Keratinocyte (primary cell): ENCODE measurements around the gene DLG2. TPM values are rescaled to one million over a fixed set of nuclear protein-coding genes. Genes with fewer than 3 reads are reported as not detected.

Source experiments
- DNase-seq: peaks from one replicate; pipeline ENCODE4 v3.0.0-alpha.2; 2011; ENCODE audit warnings: low read depth, missing footprints, low spot score
- FAIRE-seq: peaks from 2 replicates; lab custom pipeline; 2011; peaks lifted over from hg19 to GRCh38; lab: Jason Lieb, UNC
- H2AFZ ChIP-seq: 2 replicates; pipeline ENCODE4 v1.6.0; 2012; ENCODE audit warnings: low read length, control low read depth, inconsistent platforms; ENCODE audit not compliant: control insufficient read depth
- H3K27ac ChIP-seq: 2 replicates; pipeline ENCODE4 v1.5.1; 2011; ENCODE audit warnings: low read length; ENCODE audit not compliant: control insufficient read depth, insufficient read depth
- H3K27me3 ChIP-seq: 3 replicates; pipeline ENCODE4 v1.6.0; 2011; ENCODE audit warnings: low read length; ENCODE audit not compliant: control insufficient read depth, insufficient read depth; ENCODE audit errors: extremely low read depth
- H3K36me3 ChIP-seq, 2 experiments: 2 replicates in 1 of 2; 3 replicates in 1 of 2; pipeline ENCODE4 v1.5.1; 2011; ENCODE audit warnings: low read length in 2 of 2, mild to moderate bottlenecking in 1 of 2; ENCODE audit not compliant: control insufficient read depth in 2 of 2, insufficient read depth in 2 of 2; ENCODE audit errors: extremely low read depth in 1 of 2
- H3K4me1 ChIP-seq: 3 replicates; pipeline ENCODE4 v1.5.1; 2011; ENCODE audit warnings: low read length; ENCODE audit not compliant: control insufficient read depth, insufficient read depth; ENCODE audit errors: extremely low read depth
- H3K4me2 ChIP-seq: 3 replicates; pipeline ENCODE4 v1.6.0; 2011; ENCODE audit warnings: low read depth, low read length; ENCODE audit not compliant: control insufficient read depth, insufficient read depth; ENCODE audit errors: extremely low read depth
- H3K4me3 ChIP-seq, 3 experiments: fragments of 200-600 bp in 1 of 3; sonication (generic) in 1 of 3; 2 replicates in 2 of 3; 3 replicates in 1 of 3; pipeline ENCODE4 v1.5.1; 2011 to 2016; ENCODE audit warnings: low read length in 3 of 3, mild to moderate bottlenecking in 3 of 3, control low read depth in 2 of 3, inconsistent platforms in 1 of 3, low read depth in 1 of 3, mixed read lengths in 1 of 3, mixed run types in 1 of 3, moderate library complexity in 1 of 3; ENCODE audit not compliant: control insufficient read depth in 2 of 3, insufficient read depth in 2 of 3; ENCODE audit errors: extremely low read depth in 1 of 3
- H3K79me2 ChIP-seq: 2 replicates; pipeline ENCODE4 v1.6.0; 2012; ENCODE audit warnings: low read length; ENCODE audit not compliant: control insufficient read depth, insufficient read depth
- H3K9ac ChIP-seq: 3 replicates; pipeline ENCODE4 v1.6.0; 2011; ENCODE audit warnings: low read length; ENCODE audit not compliant: control insufficient read depth, insufficient read depth; ENCODE audit errors: extremely low read depth
- H3K9me1 ChIP-seq: 3 replicates; pipeline ENCODE4 v1.6.0; 2011; ENCODE audit warnings: low read length; ENCODE audit not compliant: control insufficient read depth, insufficient read depth; ENCODE audit errors: extremely low read depth
- H3K9me3 ChIP-seq: 2 replicates; pipeline ENCODE4 v1.5.1; 2012; ENCODE audit warnings: low read depth, low read length; ENCODE audit not compliant: control insufficient read depth
- H4K20me1 ChIP-seq: 3 replicates; pipeline ENCODE4 v1.6.0; 2011; ENCODE audit warnings: low read length; ENCODE audit not compliant: control insufficient read depth, insufficient read depth; ENCODE audit errors: extremely low read depth
- EZH2 ChIP-seq: IDR thresholded peaks from one replicate; pipeline ENCODE4 v1.6.1; 2012; ENCODE audit warnings: inconsistent platforms, mild to moderate bottlenecking, low read length, moderate library complexity
- dilution Hi-C: fragments of 300-500 bp; cut with MboI; formaldehyde crosslinking; loops from one replicate; pipeline ENCODE4 v1.7.0; 2020; ENCODE audit warnings: low sequenced_read_pairs; ENCODE audit not compliant: extremely low pct_ligation_motif_present
- polyA plus RNA-seq, 5 experiments: library from polyadenylated mRNA; depleted of rRNA in 3 of 5; stranded (reverse) in 3 of 5; stranded (forward) in 1 of 5; unstranded in 1 of 5; fragments of >200 nt; gene quantifications; 1 replicate in 1 of 5; 2 replicates in 3 of 5; 3 replicates in 1 of 5; pipeline versions ENCODE4 v1.2.1 to v1.2.3, GENCODE V29; 2011 to 2012; ENCODE audit warnings: missing spikeins in 2 of 5, low read depth in 1 of 5, low replicate concordance in 1 of 5
- TF ChIP-seq, protein P1 (sequence below), 3 experiments: IDR thresholded peaks in 1 of 3; conservative IDR thresholded peaks in 1 of 3; optimal IDR thresholded peaks in 1 of 3; 2 replicates in 2 of 3; 3 replicates in 1 of 3; pipeline versions ENCODE3 to v1.5.1; 2011; ENCODE audit warnings: low read length in 3 of 3, mild to moderate bottlenecking in 3 of 3, moderate library complexity in 2 of 3, control low read depth in 1 of 3, inconsistent platforms in 1 of 3; ENCODE audit not compliant: insufficient read depth in 2 of 3; ENCODE audit errors: extremely low read depth in 1 of 3

Gene DLG2
- polyA plus RNA-seq, 1 donor (not counting 4 experiments of a cell fraction or from before 2014, with no cell fraction given): 0.55 TPM

DNA sequence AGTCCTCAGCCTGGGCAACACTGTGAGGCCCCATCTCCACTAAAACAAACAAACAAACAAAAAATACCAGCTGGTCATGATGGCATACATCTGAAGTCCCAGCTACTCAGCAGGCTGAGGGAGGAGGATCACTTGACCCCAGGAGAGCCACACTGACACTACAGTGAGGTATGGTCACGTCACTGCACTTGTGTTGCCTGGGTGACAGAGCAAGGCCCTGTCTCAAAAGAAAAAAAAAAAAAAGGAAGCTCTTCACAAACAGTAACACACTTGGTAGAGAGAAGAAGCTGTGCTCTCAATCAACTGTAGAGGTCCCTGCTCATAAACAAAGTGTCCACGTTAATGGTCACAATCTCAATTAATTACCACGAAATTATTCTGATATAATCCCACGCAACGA, 1939.4 kb downstream of the DLG2 start:
- FAIRE-seq (no peak), DNase-seq (no peak)
- Histone ChIP-seq H3K27me3 (no peaks in the 10 kb centered on the region), H4K20me1 (no peaks in the 10 kb centered on the region), H3K27ac (no peak overlapping the region), H3K79me2 (no peaks in the 10 kb centered on the region), H3K9me3 (no peaks in the 10 kb centered on the region), H3K4me2 (no peak overlapping the region), H3K4me3 (no peak overlapping the region), H3K9me1 (no peaks in the 10 kb centered on the region), H3K4me1 (peaks cover 3% of the 10 kb centered on the region), H2AFZ (no peak overlapping the region), H3K36me3 (no peaks in the 10 kb centered on the region), H3K9ac (no peak overlapping the region)
- no peak for TF ChIP-seq EZH2
- TF ChIP-seq, protein P1, sequence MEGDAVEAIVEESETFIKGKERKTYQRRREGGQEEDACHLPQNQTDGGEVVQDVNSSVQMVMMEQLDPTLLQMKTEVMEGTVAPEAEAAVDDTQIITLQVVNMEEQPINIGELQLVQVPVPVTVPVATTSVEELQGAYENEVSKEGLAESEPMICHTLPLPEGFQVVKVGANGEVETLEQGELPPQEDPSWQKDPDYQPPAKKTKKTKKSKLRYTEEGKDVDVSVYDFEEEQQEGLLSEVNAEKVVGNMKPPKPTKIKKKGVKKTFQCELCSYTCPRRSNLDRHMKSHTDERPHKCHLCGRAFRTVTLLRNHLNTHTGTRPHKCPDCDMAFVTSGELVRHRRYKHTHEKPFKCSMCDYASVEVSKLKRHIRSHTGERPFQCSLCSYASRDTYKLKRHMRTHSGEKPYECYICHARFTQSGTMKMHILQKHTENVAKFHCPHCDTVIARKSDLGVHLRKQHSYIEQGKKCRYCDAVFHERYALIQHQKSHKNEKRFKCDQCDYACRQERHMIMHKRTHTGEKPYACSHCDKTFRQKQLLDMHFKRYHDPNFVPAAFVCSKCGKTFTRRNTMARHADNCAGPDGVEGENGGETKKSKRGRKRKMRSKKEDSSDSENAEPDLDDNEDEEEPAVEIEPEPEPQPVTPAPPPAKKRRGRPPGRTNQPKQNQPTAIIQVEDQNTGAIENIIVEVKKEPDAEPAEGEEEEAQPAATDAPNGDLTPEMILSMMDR (optimal IDR thresholded peaks at IDR 0.05 in 1 of 3, IDR thresholded peaks at IDR 0.05 in 1 of 3, conservative IDR thresholded peaks at IDR 0.05 in 1 of 3; ENCODE audit: extremely low read depth in 1 of 3, insufficient read depth in 2 of 3, low read length in 3 of 3): no peak
- dilution Hi-C loops: no loop called here

DNA sequence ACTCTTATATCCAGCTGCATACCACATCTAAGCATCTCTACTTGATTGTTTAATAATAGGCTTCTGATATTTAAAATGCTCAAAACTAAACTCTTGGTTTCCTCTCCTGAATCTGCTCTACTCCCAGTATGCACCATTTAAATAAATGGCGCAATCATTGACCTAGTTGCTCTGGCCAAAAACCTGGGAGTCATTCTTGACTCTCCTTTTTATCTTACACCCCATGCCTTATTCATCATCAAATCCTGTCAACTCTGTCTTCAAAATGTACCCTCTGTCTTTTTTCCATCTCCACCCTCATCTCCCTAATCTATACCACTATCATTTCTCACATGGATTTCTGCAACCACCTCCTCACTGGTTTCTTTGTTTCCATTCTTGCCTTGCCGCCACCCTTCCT, 1941.4 kb downstream of the DLG2 start:
- no peaks in the 10 kb centered on the region for H3K9me1 ChIP-seq
- no peak for DNase-seq
- no peak overlapping the region for H3K9ac ChIP-seq
- no peaks in the 10 kb centered on the region for H3K36me3 ChIP-seq
- no peak for FAIRE-seq
- dilution Hi-C loops: no loop called here
- H3K9me3 ChIP-seq: no peaks in the 10 kb centered on the region
- H4K20me1 ChIP-seq: no peaks in the 10 kb centered on the region
- no peak overlapping the region for H3K4me3 ChIP-seq
- no peak overlapping the region for H3K4me2 ChIP-seq
- H3K27ac ChIP-seq: no peak overlapping the region
- TF ChIP-seq, protein P1 (optimal IDR thresholded peaks at IDR 0.05 in 1 of 3, IDR thresholded peaks at IDR 0.05 in 1 of 3, conservative IDR thresholded peaks at IDR 0.05 in 1 of 3; ENCODE audit: extremely low read depth in 1 of 3, insufficient read depth in 2 of 3, low read length in 3 of 3): no peak
- H3K79me2 ChIP-seq: no peaks in the 10 kb centered on the region
- H3K27me3 ChIP-seq: peaks cover 4% of the 10 kb centered on the region
- H2AFZ ChIP-seq: no peak overlapping the region
- H3K4me1 ChIP-seq: no peaks in the 10 kb centered on the region
